ENCODE measurements around the gene DSP. TPM values are rescaled to one million over a fixed set of nuclear protein-coding genes. Genes with fewer than 3 reads are reported as not detected.

Gene DSP
- total RNA-seq: 21.4 TPM
- long read RNA-seq, full-length matches to known transcripts: 1 of 20 reads
- long read RNA-seq, partial matches to known transcripts: 16 of 20 reads
- long read RNA-seq, other reads (novel, unspliced or antisense): 3 of 20 reads

GRCh38 chr6:7541175-7542064 lies at the start of gene DSP:
Gene DSP (plus strand): TSS chr6:7541671. CDS start chr6:7541916, 245 bp downstream.
- Histone ChIP-seq H3K27ac (peak within 1 kb of the TSS; percentile 55), H3K27me3 (peaks cover 65% of the 10 kb centered on the region), H3K4me1 (peaks cover 20% of the 10 kb centered on the region), H3K4me3 (peak within 1 kb of the TSS; percentile 61), H3K9me3 (no peaks in the 10 kb centered on the region), H3K36me3 (no peaks in the 10 kb centered on the region)
- intact Hi-C loops (cut with DNase I): no loop called here
- no peak for TF ChIP-seq CTCF (IDR thresholded peaks at IDR 0.05)
- peak; percentile 89 for ATAC-seq
- DNase-seq: peak; percentile 84

- no peaks in the 10 kb centered on the region for H3K4me1 ChIP-seq
- H3K36me3 ChIP-seq: no peaks in the 10 kb centered on the region
- peaks cover 12% of the 10 kb centered on the region for H3K27me3 ChIP-seq
- H3K9me3 ChIP-seq: no peaks in the 10 kb centered on the region
- DNase-seq (no peak), ATAC-seq (no peak)
- no peak for TF ChIP-seq CTCF (IDR thresholded peaks at IDR 0.05)
- H3K4me3 ChIP-seq: no peak overlapping the region
- intact Hi-C loops (cut with DNase I): no loop called here
- no peak overlapping the region for H3K27ac ChIP-seq
Measured at GRCh38 chr6:7493866-7494265, 47.6 kb upstream of the DSP start.

- Histone ChIP-seq H3K4me1 (no peaks in the 10 kb centered on the region), H3K36me3 (no peaks in the 10 kb centered on the region), H3K4me3 (no peak overlapping the region), H3K27me3 (peaks cover 12% of the 10 kb centered on the region), H3K9me3 (no peaks in the 10 kb centered on the region), H3K27ac (no peak overlapping the region)
- intact Hi-C loops (cut with DNase I): no loop called here
- ATAC-seq (no peak), DNase-seq (no peak)
- TF ChIP-seq CTCF (IDR thresholded peaks at IDR 0.05): no peak
Measured at GRCh38 chr6:7494638-7495037, 46.8 kb upstream of the DSP start.

GRCh38 chr6:7496266-7496875 lies 45.1 kb upstream of the DSP start:
- no peak overlapping the region for H3K27ac ChIP-seq
- no peak overlapping the region for H3K4me3 ChIP-seq
- H3K27me3 ChIP-seq: peaks cover 12% of the 10 kb centered on the region
- intact Hi-C loops (cut with DNase I): no loop called here
- no peak for TF ChIP-seq CTCF (IDR thresholded peaks at IDR 0.05)
- ATAC-seq: no peak
- no peak for DNase-seq
- H3K4me1 ChIP-seq: no peaks in the 10 kb centered on the region
- no peaks in the 10 kb centered on the region for H3K9me3 ChIP-seq
- no peaks in the 10 kb centered on the region for H3K36me3 ChIP-seq

GRCh38 chr6:7500752-7501282 lies 40.7 kb upstream of the DSP start:
- no peaks in the 10 kb centered on the region for H3K9me3 ChIP-seq
- no peaks in the 10 kb centered on the region for H3K36me3 ChIP-seq
- H3K4me3 ChIP-seq: no peak overlapping the region
- H3K27me3 ChIP-seq: peaks cover 8% of the 10 kb centered on the region
- intact Hi-C loops (cut with DNase I): no loop called here
- TF ChIP-seq CTCF (IDR thresholded peaks at IDR 0.05): no peak
- H3K4me1 ChIP-seq: no peaks in the 10 kb centered on the region
- no peak for DNase-seq
- H3K27ac ChIP-seq: no peak overlapping the region
- ATAC-seq: no peak
